Inflammatory macrophage (primary cell): Measurements from ENCODE around the gene AMMECR1.

Experiments
- DNase-seq, 2 donors: peaks; one replicate each; pipeline ENCODE4 v3.0.0-alpha.2; 2020 to 2022

The AMMECR1 gene

GRCh38 chrX:110208092-110208491, 109.8 kb downstream of the AMMECR1 start:
- DNase-seq: no peak

GRCh38 chrX:110204986-110205385, 112.9 kb downstream of the AMMECR1 start:
- no peak for DNase-seq

DNA sequence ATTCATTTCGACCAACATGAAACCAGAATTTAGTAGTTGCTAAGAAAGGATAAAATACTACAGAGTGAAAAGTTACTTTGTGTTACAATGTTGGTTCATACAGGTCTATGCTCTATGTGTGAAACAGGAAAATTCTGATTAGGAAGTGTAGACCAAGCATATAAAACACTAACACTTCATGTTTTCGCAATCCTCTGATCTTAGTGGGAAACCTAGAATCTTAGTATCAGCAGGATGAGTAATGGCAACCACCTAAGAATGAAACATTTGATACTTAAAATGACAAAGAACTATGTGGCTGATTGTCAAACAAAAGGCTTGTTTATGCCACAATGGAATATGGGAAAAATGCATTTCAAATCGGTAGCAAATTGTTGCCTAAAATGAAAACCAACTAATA, 116.1 kb downstream of the AMMECR1 start:
- no peak for DNase-seq

GRCh38 chrX:110194977-110195376, 122.9 kb downstream of the AMMECR1 start:
- DNase-seq: no peak

DNA sequence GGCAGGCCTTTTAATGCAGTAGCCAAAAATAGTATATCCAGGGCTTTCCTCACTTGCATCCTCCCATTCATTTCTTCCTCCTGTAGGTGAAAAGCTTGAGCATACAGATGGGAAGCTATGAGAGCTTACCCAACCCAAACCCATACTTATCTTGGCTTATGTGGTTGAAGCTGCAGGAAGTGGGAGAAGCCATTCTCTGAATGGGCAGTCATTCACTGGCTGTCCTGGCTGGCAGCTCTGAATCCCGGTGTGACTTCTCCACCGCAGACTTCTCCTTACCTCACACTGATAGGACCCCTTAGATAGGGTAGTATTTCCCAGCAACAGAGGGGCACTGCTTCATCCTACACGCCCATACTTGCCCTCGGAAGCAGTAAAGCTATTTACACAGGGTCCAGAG, 125.4 kb downstream of the AMMECR1 start:
- no peak for DNase-seq

DNA sequence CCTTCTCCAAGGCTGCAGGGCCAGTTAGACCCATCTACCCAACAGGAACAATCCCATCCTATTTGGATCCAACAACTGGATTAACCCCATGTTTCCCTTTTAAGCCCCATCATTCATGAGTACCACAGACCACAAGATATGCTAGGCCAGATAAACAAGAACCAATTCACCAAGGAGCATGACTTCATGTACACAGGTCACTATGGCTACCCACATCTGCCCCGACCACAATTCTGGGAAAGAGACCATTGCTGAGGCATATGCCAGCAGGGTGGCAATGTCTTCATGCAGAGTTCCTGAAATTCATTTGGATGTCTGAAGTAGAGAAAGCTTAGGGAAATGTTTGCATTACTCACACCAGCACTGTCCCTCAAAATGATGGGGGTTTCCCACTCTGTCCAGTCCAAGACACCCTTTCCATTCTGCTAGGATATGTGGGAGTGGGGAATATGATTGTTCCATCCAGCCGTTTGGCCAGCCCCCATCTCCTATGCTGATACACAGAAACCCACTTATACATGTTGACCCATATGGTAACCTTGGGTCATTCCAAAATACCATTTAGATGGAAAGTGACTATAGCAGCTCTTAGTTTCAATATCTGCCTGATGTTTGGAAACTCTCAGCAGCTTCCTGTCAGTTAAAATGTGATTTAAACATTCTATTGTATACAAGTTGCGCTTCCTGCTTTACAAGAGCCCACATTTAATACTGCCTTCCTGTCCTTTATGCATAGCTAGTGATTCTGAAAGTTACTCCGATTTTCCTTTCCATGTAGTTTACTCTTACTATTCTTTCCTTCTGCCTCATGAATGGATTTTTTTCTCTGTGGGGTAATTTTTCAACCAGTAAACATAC, 129.0 kb downstream of the AMMECR1 start:
- DNase-seq: peak; percentile 2 to 23

DNA sequence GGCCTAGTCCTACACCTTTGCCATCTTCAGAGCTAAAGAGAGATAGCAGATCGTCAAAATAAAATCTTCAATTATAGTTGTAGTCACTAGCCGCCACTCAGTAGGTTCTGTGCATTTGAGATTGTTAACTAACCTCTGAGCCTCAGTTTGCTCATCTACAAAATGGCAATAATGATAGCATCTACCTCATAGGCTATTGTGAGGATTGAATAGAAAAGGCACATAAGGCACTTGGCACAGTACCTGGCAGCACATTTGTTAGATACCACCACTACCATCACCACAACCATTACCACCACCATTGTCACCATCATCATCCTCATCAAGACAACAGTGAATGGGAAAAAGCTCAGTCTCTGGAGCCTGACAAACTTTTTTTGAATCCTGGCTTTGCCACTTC, 134.6 kb downstream of the AMMECR1 start:
- DNase-seq: no peak

DNA sequence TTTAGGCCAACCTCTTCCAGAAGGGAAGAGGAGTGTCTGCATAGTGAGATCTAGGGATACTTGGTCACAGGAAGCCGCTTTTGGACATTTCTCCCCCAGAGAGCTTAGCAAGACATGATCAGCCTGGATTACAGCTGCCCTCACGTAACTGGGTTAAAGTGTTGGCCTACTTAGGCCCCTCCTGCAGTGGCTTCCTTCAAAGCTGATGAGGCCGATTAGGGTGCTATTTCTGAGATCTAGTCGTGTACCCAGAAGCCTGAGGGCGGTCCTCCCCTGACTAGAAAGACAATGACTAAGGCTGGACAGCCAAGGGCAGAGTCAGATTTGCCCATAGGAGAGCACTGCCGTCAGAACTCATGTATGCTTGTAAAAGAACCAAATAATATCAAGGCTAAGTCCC, 135.0 kb downstream of the AMMECR1 start:
- DNase-seq: no peak

DNA sequence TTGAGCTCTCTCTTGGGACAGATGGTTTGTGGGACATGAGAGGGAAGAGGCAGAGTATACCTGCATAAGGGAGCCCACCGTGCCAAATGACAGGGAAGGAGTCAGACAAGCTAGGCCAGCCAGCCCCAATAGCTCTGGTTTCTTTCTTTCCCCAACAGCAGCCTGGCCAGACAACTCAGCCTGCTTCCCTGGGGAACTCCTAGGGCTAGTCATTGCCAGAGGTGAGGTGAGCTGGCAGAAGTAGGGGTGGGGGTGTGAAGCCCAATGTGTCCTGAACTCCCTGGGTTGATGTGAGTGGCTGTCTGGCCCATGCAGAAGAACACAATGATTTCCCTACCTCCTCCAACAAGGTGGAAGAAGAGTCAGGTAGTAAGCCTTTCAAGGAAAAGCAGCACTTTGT, 135.5 kb downstream of the AMMECR1 start:
- DNase-seq: no peak

DNA sequence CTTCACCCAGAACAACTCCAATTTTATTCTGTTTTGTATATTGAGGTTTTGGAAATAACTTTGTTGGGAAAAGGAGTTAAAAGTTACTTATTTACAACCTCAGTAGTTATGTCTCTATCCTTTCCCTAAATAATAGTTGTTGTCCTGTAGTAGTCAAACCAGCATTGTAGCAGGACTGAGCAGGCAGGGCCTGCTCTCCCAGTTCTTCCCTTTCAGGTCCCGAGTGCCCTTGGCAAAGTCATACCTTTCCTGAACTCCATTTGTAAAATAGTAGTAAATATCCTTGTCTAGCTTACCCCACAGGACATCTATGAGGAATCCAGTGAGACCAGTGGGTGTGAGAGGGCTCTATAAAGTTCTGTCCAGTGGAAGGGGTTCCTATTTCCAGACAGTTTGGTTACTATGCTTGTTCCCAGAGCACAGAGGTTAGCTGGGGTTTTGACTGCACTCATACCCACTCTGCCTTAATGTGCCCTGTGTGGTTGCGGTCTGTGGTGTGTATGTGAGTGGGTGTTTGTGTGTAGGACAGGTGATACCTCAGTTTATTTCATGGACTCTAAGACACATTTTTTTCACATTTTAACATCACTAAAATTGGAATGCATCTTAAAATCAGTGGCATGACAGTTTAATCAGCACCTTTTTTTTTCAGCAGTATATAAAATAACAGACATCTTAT, 136.3 kb downstream of the AMMECR1 start:
- DNase-seq: no peak

DNA sequence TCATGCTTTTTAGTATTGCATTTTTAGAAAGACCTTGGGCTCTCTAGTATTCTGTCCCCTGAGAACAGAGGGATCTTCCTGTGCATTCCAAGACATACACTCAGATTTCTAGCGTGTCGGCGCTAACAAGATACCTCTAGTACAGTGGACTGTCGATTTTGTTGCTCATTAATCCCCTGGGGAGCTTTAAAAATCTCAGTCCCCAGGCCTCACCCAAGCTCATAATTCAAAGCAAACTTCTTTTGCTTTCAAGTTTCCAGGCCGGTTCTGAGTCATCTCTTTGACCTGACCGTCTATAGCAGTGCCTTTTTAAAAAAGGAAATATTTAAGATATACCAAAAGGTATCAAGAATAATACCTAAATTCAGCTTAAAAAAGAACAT, 137.0 kb downstream of the AMMECR1 start:
- DNase-seq: no peak

DNA sequence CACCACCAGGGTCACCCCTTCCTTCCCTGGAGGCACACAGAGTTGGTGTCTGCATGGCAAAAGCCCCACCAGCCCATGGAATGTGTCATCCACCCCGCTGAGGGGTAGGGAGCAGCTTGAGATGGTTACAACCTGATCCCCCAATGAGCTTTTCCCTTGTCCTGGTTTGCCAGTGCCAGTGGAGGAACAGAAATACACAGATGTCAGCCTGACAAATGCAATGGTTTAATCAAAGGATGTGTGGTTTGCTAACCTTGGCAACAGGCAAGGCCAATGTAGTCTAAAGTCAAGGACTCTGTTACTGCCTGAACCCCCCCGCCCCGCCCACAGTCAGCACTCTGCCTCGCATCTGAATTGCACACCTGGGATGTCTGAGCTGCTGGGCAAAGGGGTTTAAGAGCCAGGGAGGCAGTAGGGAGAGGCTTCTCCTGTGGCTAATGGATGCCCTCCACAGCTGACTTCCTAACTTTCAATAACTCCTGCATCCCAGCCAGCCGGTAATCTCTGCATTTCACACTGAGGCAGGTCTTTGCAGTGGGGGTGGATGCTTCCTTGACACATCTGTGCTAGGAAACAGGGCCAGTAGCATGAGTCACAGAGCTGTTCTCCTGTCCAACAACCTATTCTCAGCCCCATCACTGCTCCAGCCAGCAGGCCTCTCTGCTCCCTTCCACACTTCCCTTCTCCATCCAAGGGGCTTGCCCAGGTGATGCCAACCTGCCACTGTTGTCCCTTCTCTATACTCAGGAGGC, 137.5 kb downstream of the AMMECR1 start:
- no peak for DNase-seq

- no peak for DNase-seq
These were observed 139.6 kb downstream of the AMMECR1 start for GRCh38 chrX:110178179-110178865.

DNA sequence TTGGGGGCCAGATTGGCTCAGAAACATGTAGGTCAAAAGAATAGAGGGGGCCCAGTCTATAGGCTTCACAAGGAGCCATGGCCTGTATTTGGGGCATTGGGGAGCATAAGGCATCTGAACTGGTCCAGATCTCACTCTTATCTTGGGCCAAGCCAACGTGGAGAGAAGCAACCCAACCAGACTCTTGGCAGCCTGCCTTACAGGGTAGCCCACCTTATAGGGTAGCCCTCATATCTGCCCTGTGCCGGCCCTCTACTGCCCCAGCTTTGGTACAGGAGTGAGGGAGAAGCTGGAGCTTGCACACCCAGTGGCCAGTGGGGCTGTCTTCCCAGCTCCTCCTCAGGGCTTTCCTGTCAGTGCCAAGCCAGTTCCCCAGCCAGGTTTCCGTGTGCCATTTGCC, 142.2 kb downstream of the AMMECR1 start:
- no peak for DNase-seq

- DNase-seq: peak; percentile 74 to 82
These were observed 142.7 kb downstream of the AMMECR1 start for GRCh38 chrX:110175146-110175545.

DNA sequence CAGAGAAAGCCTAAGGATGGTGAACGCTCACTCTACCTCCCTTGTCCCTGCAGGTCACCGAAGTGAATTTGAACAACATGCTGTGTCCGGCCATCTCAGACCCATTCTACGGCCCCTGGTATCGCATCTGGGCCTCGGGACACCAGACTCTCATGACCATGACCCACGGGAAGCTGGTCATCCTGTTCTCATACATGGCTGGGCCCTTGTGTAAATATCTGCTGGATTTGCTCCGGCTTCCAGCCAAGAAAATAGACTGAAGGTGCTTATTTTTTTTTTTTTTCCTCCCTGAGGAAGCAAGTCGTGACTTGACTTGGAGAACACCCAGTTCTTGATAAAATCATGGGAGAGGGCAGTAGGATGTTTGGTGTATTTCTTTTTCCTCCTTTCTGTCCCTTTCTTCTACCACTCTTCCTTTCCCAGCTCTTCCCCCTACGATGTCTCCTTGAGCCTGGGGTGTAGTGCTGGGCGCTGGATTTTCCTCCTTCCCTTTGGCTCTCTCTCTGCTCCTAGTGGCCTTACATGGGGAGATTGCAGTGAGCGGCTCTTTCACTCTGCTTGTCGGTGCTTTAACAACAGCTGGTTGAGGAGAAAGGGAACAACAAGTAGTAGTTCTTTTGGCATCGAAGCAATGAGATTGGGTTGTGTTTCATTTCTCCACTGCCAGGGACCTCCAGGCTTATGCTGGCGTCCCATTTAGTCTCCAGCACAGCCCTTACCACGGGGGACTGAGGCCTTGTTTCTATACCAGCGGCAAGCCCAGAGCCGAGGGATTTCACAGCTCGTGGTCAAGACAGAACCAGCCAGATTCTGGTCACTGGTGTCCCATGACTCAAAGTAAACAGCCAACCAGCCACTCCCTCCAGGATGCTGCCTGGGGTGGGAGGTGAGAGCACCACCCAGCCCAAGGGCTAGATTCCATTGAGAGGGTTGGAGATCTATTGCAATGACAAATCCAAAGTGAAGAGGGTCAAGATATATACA, 144.4 kb downstream of the AMMECR1 start:
- peak in 1 of 2 donors; percentile 5 for DNase-seq

DNA sequence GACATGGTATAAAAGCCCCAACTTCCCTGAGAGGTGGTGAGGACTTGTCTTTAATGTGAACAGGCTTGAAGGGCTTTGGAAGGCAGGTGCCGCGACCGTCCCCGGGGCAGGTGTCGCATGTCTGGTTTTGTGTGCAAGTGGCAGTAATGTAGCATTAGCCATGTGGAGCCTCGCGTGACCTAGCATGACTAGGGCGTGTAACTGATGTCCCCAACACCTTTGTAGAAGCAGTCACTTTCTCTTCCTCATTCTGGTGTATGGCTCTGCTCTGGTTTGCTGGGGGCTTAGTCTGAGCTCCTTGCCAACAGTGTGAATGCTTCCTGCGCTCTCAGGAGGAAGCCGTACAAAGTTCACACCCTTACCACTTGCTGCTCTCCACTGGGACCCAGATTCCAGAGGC, 145.7 kb downstream of the AMMECR1 start:
- peak in 1 of 2 donors; percentile 11 for DNase-seq

DNA sequence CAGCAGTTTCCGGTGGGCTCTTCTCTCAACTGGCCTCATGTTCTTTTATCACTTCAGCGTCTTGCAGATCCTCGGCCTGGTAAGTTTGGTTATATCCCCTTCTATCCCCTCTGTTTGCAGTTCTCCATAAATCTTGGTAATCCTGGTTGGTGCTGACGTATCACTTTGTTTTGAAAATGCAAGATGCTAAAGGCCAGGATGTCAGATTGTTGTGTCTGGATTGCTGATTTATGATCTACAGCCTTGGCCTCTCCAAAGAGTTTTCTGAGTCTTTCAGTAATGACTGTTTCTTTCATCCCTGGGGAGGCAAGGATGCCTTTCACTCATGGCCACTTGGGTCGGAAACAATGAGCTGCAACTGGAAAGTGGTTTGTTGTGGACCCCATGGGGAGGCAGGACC, 146.4 kb downstream of the AMMECR1 start:
- no peak for DNase-seq

DNA sequence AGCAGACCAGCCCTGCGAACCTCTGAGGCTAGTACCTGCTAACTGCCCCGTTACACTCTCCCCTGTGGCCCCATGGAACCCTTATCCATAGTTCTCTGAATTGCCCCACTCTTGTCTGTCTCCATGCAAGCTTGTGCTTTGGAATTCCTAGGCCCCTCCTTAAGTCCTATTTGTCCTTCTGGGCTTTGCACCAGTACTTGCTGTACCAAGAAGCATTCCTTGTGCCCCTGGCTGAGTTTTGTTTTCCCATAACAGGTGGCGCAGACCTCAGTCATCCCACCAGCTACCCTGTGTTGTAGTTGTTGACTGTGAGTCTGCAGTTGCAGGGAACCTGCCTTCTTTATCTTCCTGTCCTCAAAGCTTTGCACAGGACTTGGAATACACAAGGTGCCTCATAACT, 147.9 kb downstream of the AMMECR1 start:
- DNase-seq: no peak

DNA sequence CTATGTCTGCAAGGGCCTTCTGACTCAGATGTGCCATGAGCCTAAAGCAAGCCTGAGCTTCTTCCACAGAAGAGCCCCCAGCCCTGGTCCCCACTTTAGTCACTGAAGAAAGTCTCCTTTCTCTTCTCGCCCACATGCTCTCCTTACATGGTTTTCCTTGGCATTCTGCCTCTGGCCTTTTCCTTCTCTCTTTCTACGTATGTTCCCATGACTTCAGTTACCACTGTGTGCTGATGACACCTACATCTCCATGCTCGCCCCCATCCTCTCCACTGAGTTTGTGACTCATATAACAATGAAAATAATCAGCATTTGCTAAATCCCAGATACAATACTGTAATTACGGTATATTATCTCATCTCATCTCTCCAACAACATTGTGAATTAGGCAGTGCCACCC, 149.3 kb downstream of the AMMECR1 start:
- DNase-seq: no peak

DNA sequence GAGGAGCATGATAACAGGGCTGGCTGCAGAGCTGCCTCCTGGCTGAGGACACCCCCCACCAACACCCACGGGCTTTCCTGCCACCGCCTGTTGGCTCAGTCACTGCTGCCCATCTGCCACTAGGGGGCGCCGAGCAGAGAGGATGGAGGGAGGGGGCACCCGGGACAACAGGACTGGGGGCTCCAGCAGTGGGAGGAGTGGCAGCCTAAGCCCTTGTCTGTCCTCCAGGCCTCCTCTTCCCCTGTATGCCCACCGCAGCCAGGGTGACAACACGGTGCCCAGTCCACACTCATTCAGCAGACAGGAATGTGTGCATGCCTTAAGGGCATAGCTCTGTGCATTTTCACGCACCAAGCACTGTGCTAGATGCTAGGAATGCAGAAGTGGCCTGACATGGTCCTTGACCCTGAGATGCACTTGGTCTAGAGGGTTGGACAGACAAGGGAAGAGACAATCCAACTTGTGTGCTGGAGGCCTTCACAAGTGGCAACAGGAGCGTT, 149.9 kb downstream of the AMMECR1 start:
- DNase-seq: peak in 1 of 2 donors; percentile 13
